Measurements from ENCODE around the gene MRM3.
"Not testable (repeated sequence)": the region's sequence is repeated elsewhere in the genome, so short reads cannot be mapped to it uniquely, and the experiment has no call there.

The MRM3 gene

DNA sequence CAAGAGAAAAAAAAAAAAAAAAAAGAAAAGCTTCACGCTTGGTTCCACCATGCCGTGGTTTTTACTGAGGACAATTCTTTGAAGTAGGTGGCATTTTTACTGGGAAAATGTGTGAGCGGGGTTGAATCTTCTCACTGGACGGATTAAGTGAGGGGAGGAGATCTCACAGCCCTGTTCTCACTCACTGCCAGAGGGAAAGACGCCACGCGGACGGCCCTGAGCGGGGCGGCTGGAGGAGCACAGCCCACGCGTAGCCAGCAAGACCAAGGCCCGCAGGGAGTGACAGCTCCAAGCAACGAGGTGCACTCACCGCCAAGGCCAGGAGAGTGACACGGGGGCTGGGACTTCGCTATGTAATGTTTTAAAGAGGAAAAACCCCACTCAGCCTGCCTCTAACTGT is 43.1 kb downstream of the MRM3 start:
- DNase-seq (ENCODE audit: low read depth), result no peak

GRCh38 chr17:826778-827177 is 44.6 kb downstream of the MRM3 start:
- no peak for DNase-seq (ENCODE audit: low read depth)

DNA sequence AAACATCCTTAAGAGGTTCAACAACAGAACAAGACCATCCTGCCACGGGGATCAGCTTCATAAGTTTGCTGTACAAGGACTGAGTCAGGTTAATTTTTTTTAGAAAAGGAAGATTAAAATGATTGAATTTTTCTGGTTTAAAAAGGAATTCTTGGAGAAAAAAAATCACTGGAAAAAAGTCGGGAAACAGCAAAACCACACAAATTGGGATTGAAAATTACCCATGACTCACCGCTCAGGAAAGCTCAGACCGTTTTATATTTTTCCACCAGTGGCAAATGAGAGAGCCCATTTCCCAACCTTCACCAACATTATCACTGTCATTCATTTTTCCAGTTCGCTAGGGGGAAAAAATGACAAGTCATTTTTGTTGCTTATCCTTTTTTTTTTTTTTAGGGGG is 46.6 kb downstream of the MRM3 start:
- no peak for DNase-seq (ENCODE audit: low read depth)

- not testable (repeated sequence) for DNase-seq (ENCODE audit: low read depth)
Measured at GRCh38 chr17:829614-830013, 47.5 kb downstream of the MRM3 start.

DNA sequence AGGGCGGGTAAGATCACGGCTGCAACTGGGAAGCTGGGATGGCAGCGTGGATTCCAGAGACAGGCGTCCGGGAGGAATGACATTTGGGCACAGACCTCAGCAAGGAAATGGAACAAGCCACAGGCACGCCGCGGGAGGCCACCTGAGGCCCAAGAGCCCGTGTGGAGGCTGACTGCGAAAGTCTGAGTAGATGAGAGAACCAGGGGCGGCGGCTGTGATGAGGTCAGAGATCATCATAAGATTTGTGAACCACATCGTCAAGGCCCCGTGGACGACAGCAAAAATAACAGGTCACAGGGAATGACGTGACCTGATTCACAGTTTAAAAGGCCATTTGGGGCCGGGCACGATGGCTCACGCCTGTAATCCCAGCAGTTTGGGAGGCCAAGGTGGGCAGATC is 48.2 kb downstream of the MRM3 start:
- no peak for DNase-seq (ENCODE audit: low read depth)

GRCh38 chr17:830950-831349 is 48.8 kb downstream of the MRM3 start:
- DNase-seq (ENCODE audit: low read depth), result no peak

GRCh38 chr17:834136-834535 is 52.0 kb downstream of the MRM3 start:
- DNase-seq (ENCODE audit: low read depth), result no peak

DNA sequence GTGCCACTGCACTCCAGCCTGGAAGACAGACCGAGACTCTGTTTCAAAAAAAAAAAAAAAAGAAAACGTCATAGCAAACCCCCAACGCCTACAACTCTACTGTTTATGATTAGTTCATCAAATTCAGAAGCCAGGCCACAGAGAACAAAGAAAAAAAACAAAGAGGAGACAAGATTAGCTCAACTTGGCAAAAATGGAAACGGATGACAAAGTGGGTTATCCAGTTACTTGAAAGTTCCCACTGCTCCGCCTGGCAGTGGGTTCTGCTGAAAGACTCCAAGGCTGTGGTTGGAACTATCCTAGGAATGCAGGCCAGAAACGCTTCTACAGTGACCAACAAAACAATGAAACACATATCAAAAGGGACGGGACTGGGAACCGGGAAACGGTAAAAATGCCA is 53.1 kb downstream of the MRM3 start:
- DNase-seq (ENCODE audit: low read depth), result no peak

DNA sequence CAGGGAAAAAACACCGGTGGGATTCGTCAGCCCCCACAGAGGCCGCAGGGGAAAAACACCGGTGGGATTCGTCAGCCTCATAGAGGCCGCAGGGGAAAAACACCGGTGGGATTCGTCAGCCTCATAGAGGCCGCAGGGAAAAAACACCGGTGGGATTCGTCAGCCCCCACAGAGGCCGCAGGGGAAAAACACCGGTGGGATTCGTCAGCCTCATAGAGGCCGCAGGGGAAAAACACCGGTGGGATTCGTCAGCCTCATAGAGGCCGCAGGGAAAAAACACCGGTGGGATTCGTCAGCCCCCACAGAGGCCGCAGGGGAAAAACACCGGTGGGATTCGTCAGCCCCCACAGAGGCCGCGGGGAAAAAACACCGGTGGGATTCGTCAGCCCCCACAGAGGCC is 53.6 kb downstream of the MRM3 start:
- not testable (repeated sequence) for DNase-seq (ENCODE audit: low read depth)

DNA sequence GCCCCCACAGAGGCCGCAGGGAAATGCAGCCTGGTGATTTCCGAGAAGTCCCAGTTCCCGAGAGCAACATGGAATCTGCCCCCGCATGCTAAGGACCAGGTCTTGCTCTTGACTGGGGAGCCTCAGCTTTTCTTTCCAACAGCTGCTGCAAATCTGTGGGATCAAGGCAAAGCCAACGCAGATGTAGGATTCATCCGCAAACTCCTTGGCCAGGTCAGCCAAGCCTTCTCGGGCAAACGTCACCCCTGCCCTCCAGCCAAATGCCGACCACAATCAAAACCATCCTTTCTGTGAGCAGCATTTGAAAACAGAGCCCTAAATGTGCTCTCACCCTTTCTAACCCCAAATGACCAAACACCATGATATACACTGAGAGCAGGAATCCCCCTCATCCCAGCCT is 54.0 kb downstream of the MRM3 start:
- DNase-seq (ENCODE audit: low read depth), result no peak

GRCh38 chr17:838486-838885 is 56.3 kb downstream of the MRM3 start:
- no peak for DNase-seq (ENCODE audit: low read depth)

- DNase-seq (ENCODE audit: low read depth), result no peak
Measured at GRCh38 chr17:841313-841712, 59.2 kb downstream of the MRM3 start.

Measured in activated T-cell treated with anti-CD3 and anti-CD28 coated beads for 48 hours (primary cell).